ENCODE data around the gene SYT2.

DNA sequence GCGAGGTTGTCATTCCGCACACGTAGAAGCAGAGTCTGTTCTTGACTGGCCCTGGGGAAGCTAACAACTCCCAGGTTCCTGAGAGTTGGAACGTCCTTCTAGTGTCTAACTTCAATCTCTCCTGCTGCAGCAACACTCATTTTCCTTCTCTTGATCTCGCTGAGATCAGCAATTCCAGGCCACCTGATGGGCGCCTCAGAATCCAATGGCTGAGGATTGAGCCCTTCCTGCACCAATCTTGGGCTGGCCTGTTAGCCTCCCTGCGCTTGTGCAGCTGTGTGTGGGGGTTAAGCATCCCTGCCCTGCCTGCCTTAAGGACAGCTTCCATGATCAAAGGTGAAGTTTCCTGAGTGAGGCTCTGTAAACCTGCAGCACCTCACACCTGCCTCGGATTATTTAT is 87.9 kb downstream of the SYT2 start:
- TF ChIP-seq EZH2 (IDR thresholded peaks at IDR 0.05) (no peak), EZH2phosphoT487 (IDR thresholded peaks at IDR 0.05) (no peak)
- TF ChIP-seq, protein P1, sequence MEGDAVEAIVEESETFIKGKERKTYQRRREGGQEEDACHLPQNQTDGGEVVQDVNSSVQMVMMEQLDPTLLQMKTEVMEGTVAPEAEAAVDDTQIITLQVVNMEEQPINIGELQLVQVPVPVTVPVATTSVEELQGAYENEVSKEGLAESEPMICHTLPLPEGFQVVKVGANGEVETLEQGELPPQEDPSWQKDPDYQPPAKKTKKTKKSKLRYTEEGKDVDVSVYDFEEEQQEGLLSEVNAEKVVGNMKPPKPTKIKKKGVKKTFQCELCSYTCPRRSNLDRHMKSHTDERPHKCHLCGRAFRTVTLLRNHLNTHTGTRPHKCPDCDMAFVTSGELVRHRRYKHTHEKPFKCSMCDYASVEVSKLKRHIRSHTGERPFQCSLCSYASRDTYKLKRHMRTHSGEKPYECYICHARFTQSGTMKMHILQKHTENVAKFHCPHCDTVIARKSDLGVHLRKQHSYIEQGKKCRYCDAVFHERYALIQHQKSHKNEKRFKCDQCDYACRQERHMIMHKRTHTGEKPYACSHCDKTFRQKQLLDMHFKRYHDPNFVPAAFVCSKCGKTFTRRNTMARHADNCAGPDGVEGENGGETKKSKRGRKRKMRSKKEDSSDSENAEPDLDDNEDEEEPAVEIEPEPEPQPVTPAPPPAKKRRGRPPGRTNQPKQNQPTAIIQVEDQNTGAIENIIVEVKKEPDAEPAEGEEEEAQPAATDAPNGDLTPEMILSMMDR (IDR thresholded peaks at IDR 0.05): no peak
